ENCODE results near the gene PPP2R2D. TPM values are rescaled to one million over a fixed set of nuclear protein-coding genes. Genes with fewer than 3 reads are reported as not detected.

The PPP2R2D gene
- total RNA-seq, 1 donor from 2014 or later: 36.9 TPM

- Mint-ChIP-seq H3K27ac (ENCODE audit: unreplicated experiment) (no peak overlapping the region), H3K36me3 (ENCODE audit: low read depth, unreplicated experiment) (no peaks in the 10 kb centered on the region), H3K4me3 (ENCODE audit: unreplicated experiment) (no peak overlapping the region), H3K4me1 (ENCODE audit: unreplicated experiment) (no peaks in the 10 kb centered on the region), H3K27me3 (ENCODE audit: unreplicated experiment) (peaks cover 11% of the 10 kb centered on the region), H3K9me3 (ENCODE audit: unreplicated experiment) (no peaks in the 10 kb centered on the region)
- DNase-seq (ENCODE audit: low spot score): no peak
- no peak for TF ChIP-seq CTCF (IDR thresholded peaks at IDR 0.05; ENCODE audit: unreplicated experiment)
These were observed 40.5 kb upstream of the PPP2R2D start for GRCh38 chr10:131860311-131860710.

GRCh38 chr10:131860806-131861440, 39.9 kb upstream of the PPP2R2D start:
- DNase-seq (ENCODE audit: low spot score): no peak

GRCh38 chr10:131862548-131862947, 38.3 kb upstream of the PPP2R2D start:
- Mint-ChIP-seq H3K36me3 (ENCODE audit: low read depth, unreplicated experiment) (no peaks in the 10 kb centered on the region), H3K27me3 (ENCODE audit: unreplicated experiment) (peaks cover 5% of the 10 kb centered on the region), H3K9me3 (ENCODE audit: unreplicated experiment) (no peaks in the 10 kb centered on the region), H3K27ac (ENCODE audit: unreplicated experiment) (no peak overlapping the region), H3K4me3 (ENCODE audit: unreplicated experiment) (no peak overlapping the region), H3K4me1 (ENCODE audit: unreplicated experiment) (no peaks in the 10 kb centered on the region)
- no peak for TF ChIP-seq CTCF (IDR thresholded peaks at IDR 0.05; ENCODE audit: unreplicated experiment)
- no peak for DNase-seq (ENCODE audit: low spot score)

More at GRCh38 chr10:131860806-131861440, 39.9 kb upstream of the PPP2R2D start:
- no peak overlapping the region for H3K27ac Mint-ChIP-seq (ENCODE audit: unreplicated experiment)
- H3K4me3 Mint-ChIP-seq (ENCODE audit: unreplicated experiment): no peak overlapping the region
- no peaks in the 10 kb centered on the region for H3K9me3 Mint-ChIP-seq (ENCODE audit: unreplicated experiment)
- H3K36me3 Mint-ChIP-seq (ENCODE audit: low read depth, unreplicated experiment): no peaks in the 10 kb centered on the region
- peaks cover 7% of the 10 kb centered on the region for H3K27me3 Mint-ChIP-seq (ENCODE audit: unreplicated experiment)
- no peak for TF ChIP-seq CTCF (IDR thresholded peaks at IDR 0.05; ENCODE audit: unreplicated experiment)
- H3K4me1 Mint-ChIP-seq (ENCODE audit: unreplicated experiment): no peaks in the 10 kb centered on the region

GRCh38 chr10:131865223-131865917, 35.4 kb upstream of the PPP2R2D start:
- Mint-ChIP-seq H3K4me1 (ENCODE audit: unreplicated experiment) (no peaks in the 10 kb centered on the region), H3K27me3 (ENCODE audit: unreplicated experiment) (peaks cover 3% of the 10 kb centered on the region), H3K36me3 (ENCODE audit: low read depth, unreplicated experiment) (peaks cover 3% of the 10 kb centered on the region), H3K9me3 (ENCODE audit: unreplicated experiment) (no peaks in the 10 kb centered on the region), H3K27ac (ENCODE audit: unreplicated experiment) (no peak overlapping the region), H3K4me3 (ENCODE audit: unreplicated experiment) (no peak overlapping the region)
- no peak for TF ChIP-seq CTCF (IDR thresholded peaks at IDR 0.05; ENCODE audit: unreplicated experiment)
- DNase-seq (ENCODE audit: low spot score): no peak

- peaks cover 3% of the 10 kb centered on the region for H3K27me3 Mint-ChIP-seq (ENCODE audit: unreplicated experiment)
These were observed 34.1 kb upstream of the PPP2R2D start for GRCh38 chr10:131866673-131867072.

More at GRCh38 chr10:131866673-131867072, 34.1 kb upstream of the PPP2R2D start:
- no peak overlapping the region for H3K27ac Mint-ChIP-seq (ENCODE audit: unreplicated experiment)
- H3K4me3 Mint-ChIP-seq (ENCODE audit: unreplicated experiment): no peak overlapping the region
- DNase-seq (ENCODE audit: low spot score): no peak
- H3K9me3 Mint-ChIP-seq (ENCODE audit: unreplicated experiment): no peaks in the 10 kb centered on the region
- H3K4me1 Mint-ChIP-seq (ENCODE audit: unreplicated experiment): no peaks in the 10 kb centered on the region
- peaks cover 3% of the 10 kb centered on the region for H3K36me3 Mint-ChIP-seq (ENCODE audit: low read depth, unreplicated experiment)
- no peak for TF ChIP-seq CTCF (IDR thresholded peaks at IDR 0.05; ENCODE audit: unreplicated experiment)

Data from endothelial cell (in vitro differentiated cells).